Measurements from ENCODE around the gene TM4SF20.
"Not testable (repeated sequence)": the region's sequence is repeated elsewhere in the genome, so short reads cannot be mapped to it uniquely, and the experiment has no call there.

Gene TM4SF20

DNA sequence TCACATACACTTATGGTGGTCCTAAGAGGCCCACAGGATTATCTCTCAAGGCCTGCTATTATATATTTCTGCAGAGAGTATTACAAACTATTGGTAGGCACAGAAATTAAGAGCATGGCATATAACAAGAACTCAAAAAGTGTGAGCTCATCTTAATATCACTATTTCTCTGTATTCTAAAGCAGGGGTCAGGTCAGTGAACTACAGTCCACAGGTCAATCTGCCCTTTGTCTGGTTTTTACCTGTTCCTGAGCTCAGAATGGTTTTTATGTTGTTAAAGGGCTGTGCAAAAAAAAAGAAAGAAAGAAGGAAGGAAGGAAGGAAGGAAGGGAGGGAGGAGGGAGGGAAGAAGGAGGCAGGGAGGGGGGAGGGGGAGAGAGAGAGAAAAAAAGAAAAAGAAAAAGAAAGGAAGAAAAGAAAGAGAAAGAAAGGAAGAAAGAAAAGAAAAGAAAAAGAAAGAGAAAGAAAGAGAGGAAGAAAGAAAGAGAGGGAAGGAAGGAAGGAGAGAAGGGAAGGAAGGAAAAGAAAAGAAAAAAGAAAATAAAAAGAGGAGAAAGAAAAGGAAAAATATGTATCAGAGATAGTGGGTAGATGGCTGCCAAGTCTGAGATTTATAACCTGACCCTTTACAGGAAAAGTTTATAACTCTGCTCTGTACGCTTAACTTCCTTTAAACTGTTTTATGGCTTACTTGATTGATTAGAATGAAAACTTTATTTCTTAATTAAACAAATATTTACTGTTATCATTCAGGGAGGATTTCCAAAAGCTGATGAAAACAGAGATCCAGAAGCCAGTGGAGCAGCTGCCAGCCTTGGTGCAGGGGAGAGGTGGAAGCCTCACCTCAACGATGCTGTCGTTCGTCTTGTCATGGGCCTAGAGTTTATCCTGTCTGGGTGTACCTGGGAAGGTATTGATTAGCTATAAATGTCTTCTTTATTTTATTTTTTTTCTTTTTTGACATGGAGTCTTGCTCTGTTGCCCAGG, 19.9 kb upstream of the TM4SF20 start:
- DNase-seq (ENCODE audit: low read depth) = no peak

DNA sequence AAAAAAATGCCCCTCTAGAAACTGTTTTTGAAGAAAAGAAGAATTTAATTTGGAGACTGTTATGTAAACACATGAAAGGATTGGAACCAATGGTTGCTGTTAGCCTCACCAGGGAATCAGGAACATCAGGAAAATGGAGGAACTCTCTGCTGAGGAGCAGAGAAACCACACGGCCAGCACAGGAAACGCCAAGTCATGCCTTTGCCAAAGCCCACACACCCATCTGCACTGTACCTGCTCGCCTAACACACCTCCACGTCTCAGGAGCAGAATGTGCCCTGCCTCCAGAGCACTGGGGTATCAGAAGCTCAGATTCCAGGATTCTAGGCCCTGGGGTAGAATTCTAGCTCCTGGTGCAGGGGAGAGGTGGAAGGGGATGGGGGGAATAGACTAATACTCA, 18.5 kb upstream of the TM4SF20 start:
- DNase-seq (ENCODE audit: low read depth) = no peak

DNA sequence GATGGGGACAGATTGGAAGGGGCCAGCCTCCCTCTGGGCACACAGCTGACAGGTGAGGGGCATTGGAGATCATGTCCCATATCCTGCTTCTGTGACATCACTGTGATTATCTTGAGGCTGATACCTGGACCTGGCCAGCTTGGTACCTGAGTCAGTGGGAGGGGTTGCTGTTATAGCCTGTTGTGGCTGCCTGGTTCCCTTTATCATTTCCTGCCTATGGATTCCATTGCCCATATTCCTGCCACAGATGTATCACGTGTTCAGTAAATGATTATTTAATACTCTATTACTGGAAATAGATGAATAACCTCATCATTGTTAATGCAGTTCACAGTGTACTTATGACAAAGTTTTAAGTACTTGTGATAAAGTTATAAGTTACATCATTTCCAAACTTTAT, 16.4 kb upstream of the TM4SF20 start:
- no peak for DNase-seq (ENCODE audit: low read depth)

DNA sequence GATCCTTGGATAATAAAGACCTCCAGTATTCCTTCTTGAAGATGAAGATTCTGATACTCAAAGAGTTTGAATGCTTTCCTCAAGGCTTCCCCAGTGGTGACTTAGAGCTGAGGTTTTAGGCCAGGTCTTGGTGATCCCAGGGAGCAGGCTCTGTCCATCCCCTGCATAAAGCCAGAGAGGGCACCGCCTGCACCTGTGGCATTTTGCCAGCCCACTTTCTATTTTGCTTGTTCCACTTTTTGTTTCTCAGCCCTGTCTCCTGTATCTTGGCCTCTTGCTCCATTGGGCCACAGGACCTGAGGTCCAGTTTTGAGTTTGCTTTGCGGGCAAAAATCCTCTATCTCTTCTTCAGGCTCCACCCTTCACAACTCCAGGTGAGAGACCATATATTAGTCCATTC, 15.3 kb upstream of the TM4SF20 start:
- no peak for DNase-seq (ENCODE audit: low read depth)

DNA sequence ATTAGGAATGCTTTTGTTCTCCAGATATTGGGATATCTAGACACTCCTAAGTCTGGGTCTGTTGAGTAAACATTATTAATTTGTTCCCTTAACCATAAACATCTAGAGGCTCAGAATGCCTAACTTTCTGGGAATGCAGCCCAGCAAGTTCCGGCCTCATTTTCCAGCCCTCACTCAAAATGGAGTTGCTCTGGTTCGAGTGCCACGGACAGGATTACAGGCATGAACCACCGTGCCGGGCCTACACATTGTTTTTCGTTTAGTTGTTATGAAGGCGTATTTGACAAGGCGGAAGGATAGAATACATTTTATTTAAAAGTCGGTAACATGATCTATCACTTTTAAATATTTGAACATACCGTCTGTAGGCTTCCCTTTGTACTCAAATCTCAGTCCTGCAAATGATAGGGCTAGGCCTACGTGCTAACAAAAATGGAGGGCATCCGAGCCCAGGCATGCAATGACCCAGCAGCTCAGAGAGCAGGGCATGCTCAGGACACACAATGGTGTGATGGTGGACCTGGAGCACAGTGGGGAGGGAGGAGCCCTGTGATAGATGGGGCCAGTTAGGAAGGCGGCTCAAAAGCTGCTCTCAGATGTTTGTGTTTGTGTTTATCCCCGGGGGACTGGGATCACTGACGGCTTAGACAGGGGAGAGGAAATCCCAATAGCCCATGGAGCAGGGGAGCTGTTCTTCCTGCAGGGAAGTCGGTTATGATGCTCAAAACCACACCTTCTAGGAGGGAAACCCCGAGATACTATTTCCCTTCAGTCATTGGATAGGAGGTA, 11.6 kb upstream of the TM4SF20 start:
- DNase-seq (ENCODE audit: low read depth) = no peak

DNA sequence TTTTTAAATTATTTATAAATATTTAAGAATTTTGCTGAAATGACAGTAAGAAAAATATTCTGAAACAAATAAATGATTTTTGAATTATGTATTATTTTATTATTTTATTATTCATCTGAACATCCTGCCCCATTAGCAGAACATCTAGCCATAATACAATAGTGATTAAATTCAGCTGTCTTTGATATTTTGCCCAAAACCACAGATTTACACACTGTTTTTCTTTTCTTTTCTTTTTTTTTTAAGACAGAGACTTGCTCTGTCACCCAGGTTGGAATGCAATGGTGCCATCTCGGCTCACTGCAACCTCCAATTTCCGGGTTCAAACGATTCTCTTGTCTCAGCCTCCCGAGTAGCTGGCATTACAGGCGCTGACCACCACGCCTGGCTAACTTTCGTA, 10.6 kb upstream of the TM4SF20 start:
- no peak for DNase-seq (ENCODE audit: low read depth)

DNA sequence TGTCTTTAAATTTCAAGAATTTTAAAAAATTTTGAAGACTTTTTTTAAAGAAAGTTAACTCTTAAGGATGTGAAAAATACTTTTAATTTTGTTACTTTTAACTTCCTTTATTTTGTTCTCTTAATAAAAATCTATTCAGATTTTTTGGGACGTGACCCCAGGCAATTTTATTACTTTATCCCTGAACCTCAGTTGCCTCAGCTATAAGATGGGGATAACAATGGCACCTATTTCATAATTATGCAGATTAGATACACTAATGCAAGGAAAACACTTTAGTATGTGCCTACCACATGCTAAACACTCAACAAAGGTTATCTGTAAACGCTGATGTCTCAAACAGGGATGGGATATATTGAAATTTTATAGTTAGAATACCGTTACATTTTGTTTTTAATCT, 10.1 kb upstream of the TM4SF20 start:
- no peak for DNase-seq (ENCODE audit: low read depth)

DNA sequence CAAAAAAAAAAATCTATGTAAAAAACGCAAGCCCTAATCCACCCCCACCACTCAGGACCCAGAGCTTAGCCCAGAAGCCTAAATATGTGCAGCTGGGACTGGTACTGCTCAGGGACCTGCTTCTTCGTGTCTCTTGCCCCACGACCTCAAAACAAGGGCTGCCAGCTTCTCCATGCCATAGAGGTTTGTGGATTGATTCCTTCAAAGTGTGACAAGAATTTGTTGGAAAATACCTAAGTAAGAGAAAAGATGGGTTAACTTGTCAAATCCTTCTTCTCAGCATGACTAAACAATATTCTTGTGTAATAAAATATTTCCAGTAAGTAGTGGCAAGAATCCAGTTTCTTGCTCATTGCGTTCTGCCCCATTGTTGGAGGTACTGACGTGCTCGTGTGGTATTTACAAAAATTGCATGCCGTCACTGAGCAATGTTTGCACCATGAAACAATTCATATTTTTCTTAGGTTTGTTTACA, 9.5 kb upstream of the TM4SF20 start:
- DNase-seq (ENCODE audit: low read depth) = no peak

DNA sequence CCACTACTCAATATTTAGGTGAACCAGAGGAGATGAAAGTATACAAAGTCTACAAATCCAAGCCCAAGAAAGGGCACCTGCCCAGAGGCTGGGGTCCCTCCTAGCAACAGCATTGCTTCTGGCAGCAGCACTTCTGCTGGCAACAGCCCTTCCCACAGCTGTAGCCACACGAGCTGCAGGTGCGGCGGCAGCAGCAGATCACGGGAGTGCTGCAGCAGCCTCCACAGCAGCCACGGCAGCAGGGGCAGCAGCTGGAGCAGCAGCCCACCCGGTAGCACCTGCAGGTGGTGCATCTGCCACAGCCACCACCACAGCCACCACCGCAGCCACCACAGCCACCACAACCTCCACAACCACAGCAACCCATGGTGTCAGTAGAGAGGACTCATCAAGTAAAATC, 8.5 kb upstream of the TM4SF20 start, which contains the start of gene SCYGR1:
Gene SCYGR1 (minus strand): TSS at position 367 of the 400 bp plus-strand sequence. CDS start 0 bp downstream, at position 367.
- DNase-seq (ENCODE audit: low read depth) = not testable (repeated sequence)

DNA sequence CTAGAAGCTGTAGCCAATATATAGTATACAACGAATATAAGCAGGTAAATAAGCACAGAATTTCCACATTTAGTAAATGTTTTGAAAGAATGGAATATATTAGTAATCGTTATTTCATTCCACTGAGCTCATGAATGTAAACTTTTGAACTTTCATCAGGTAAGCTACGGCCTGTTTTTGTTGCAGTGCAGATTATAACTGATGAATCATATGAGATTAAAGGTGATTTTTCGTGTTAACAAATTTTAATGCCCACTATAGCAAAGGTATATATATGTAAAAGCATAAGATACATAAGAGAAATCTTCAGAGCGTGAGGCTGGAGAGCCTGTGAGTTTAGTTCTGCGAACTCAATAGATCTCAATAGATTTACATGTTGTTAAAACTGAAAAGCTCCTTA, 7.5 kb upstream of the TM4SF20 start:
- DNase-seq (ENCODE audit: low read depth) = no peak

DNA sequence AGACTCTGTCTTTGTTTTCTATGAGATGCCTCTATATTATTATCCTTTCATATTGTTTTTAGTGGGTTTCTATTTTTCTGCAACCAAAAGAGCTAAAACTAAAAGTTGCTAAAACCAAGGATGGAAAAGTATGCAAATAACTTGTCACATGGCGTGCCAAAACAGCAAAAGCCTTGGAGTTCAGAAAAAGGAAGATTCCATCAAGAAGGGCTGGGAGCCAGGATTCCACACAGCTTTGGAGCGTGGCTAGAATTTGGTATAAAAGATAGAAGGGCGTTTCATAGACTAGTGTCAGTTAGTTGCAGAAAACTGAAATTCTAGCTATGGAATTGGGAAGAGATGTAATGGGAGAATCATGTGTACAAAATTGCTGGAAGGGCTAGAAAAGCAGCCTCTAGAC, 4.6 kb upstream of the TM4SF20 start:
- no peak for DNase-seq (ENCODE audit: low read depth)

DNA sequence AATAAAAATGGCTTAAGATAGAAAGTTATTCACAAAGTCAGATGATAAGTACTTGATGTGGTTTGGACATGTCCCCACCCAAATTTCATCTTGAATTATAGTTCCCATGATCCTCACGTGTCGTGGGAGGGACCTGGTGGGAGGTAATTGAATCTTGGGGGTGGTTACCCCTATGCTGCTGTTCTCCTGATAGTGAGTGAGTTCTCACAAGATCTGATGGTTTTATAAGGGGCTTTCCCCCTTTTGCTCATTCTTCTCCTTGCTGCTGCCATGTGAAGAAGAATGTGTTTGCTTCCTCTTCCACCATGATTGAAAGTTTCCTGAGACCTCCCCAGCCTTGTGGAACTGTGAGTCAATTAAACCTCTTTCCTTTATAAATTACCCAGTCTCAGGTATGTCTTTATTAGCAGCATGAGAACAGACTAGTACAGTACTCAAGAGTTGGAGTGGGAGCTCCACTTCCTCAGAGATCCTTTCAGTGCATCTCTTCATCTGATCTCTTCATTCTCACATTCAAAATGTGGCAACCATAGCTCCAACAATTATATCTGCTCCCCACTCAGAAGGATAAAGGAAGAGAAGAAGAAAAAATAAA, 3.2 kb upstream of the TM4SF20 start:
- DNase-seq (ENCODE audit: low read depth) = not testable (repeated sequence)

DNA sequence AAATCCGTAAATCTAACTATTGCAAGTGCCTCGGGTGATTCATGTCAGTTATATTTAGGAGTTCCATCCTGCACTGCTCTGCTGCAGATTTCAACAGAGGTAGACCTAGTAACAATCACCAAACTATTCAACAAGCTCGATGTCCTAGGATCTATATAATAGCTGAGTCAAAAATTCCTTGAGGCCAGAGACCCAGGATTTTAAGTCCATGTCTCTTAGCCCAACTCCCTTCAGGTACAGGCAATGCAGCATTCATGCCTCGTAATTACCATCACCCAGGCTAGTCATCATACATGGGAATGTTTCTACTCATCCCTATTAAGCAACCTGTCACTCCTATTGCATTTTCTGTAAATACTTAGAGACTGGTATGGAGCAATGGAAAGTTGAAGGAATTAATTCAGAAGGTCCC, 729 bp downstream of the TM4SF20 start:
- DNase-seq (ENCODE audit: low read depth) = no peak

DNA sequence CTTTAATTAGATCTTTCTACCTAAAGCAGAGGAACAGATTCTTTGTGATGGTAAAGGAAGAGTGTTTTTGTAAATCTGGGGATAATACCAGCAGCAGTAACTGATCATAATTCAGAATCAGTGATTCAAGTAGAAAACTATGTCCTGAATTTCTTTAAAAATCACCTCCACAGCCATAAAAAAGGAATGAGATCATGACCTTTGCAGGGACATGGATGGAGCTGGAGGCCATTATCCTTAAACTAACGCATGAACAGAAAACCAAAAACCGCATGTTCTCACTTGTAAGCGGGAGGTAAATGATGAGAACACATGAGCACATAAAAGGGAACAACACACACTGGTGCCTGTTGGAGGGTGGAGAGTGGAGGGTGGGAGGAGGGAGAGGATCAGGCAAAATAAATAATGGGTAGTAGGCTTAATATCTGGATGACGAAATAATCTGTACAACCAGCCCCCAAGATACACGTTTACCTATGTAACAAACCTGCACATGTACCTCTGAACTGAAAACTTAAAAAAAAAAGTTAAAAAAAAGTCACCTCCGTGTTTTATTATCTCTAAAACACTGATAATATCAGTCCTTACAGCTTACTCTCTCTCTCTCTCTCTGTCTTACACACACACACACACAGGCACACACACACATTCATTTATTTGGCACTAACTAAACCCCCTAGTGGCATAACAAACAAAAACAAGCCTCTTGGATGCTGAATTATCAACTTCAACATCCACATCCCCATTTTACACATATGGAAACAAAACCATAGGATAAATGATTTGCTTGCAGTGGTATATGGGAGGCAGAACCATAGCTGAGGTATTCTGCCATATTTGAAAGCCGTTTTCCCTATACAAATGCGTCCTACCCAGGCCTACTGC, 1.4 kb downstream of the TM4SF20 start:
- DNase-seq (ENCODE audit: low read depth) = no peak

DNA sequence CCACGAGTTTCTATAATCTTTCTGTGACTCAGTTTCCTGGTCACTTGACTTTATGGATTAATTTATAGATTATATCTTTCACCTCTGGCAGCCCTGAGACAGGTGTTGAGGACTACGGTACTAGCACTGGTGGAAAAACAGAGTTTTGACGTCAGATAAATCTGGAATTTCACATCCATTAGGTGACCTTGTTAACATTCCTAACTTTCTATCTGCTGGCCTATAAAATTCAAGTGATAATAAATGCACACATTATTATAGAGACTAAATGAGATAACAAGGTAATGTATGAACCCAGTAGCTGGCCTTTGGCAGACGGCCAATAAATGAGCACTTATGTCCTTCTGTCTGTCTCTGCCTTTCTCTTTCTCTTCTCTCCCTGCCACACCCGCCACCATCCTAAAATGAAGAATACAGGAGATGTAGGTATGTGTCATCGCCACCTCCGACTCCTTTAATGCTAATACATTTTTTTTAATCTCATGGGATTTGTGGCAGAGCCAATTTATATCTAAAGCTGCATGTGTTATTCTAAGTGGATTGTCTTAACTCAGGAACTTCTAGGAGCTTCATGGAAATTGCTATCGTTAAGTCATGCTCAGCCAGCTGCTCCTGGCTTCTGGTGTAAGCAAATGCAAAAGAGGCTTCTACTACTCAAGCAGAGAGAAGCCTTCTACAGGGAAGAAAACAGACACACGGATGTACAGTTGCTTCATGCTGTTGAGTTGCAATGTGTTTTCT, 2.3 kb downstream of the TM4SF20 start:
- no peak for DNase-seq (ENCODE audit: low read depth)

DNA sequence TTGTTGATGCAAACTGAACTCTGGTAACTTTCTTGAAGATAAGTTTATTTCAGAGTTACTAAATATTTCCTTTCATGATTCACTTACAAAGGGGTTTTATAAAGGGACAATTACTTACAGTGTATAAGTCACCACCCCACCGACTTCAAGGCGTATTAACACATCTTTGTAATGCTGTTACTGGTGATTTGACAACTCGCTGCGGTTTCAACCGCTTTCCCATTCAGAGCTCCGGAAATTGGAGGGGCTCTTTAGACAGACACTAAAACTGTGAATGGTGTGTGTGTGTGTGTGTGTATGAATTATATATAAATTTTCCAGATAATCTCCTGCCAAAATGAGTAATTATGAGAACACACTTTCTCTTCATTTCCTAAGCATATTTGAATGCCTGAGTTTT, 4.9 kb downstream of the TM4SF20 start:
- DNase-seq (ENCODE audit: low read depth) = no peak

DNA sequence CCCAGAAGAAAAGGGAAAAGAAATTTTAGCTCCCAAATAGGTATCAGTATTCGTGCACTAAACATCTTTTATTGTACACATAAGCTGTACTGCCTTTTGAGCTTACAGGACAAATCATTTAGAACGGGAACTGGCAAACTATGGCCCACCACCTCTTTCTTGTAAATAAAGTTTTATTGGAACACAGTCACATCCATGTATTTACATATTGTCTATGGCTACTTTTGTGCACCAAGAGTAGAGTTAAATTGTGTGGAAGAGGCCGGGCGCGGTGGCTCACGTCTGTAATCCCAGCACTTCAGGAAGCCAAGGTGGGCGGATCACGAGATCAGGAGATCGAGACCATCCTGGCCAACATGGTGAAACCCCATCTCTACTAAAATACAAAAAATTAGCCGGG, 5.7 kb downstream of the TM4SF20 start:
- no peak for DNase-seq (ENCODE audit: low read depth)

DNA sequence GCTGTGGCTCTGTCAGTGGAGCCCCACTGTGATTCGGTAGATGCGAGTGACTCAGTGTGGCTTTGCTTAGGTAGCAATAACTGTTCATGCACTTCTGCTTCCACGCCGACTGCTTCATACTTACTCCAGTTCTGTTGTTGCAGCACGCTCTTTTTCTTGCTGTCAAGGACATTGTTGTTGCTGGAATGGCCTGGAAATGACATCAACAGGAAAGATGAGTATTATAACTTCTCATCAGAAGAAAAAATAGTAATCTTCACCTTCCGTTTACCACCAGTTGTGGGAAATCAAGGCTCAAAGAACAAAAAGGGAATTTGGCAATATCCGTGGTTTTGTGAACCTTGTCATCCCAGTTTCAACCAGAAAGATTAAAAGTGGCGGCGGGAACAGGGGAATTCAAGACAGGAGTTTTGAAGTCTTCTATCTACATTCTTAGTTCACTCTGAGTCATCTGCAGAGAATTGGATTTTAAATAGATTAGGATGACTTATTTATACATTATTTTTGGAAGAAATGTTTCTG, 8.3 kb downstream of the TM4SF20 start:
- no peak for DNase-seq (ENCODE audit: low read depth)

DNA sequence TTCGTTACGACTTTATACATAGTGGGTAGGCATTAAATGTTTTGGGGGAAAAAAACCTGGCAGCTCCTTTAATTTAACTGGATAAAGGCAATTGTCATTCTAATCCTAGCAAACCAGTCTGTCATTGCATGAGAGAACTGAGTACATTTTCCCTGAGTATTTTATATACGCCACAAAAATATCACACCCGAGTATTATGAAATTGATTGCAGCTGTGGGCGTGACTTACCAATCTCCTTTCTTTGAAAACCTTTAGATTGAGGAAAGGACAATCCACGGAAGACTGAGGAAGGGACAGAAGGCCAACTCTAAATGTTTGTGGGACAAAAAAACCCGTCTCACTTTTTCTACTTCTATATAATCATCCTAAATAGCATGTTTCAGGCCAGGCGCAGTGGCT, 9.0 kb downstream of the TM4SF20 start:
- DNase-seq (ENCODE audit: low read depth) = no peak

DNA sequence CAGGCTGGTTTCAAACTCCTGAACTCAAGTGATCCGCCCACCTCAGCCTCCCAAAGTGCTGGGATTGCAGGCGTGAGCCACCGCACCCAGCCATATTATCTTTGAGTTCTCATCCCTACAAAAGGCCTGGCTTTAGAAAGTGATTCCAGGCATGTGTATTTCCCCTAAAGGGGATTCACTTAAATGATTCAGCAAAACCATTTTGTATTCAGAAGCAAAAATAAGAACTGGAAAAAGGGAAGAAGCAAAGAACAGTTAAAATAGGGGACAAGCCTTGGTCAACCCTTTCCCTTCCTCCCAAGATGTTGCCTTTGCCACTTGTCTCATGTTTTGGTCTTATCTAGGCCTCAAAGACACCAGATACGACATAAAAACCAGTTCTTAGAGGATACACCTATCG, 10.5 kb downstream of the TM4SF20 start:
- no peak for DNase-seq (ENCODE audit: low read depth)

DNA sequence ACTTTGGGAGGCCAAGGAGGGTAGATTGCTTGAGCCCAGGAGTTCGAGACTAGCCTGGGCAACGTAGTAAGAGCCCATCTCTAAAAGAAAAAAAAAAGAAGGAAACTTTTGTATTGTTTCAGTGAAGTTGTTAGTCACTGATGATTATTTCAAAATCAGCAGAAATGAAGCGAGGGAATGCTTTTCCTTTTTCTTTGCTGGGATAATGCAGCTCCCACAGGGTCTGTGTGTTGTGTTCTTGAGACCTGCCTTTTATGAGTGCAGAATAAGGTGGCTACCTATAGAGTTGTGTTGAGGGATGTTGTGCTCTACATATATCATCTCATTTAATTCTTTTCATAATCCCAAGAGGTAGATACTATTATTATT, 11.7 kb downstream of the TM4SF20 start:
- no peak for DNase-seq (ENCODE audit: low read depth)
